Tracheal epithelial cell (primary cell): Measurements from ENCODE around the gene LARGE1. TPM values are rescaled to one million over a fixed set of nuclear protein-coding genes. Genes with fewer than 3 reads are reported as not detected.

Source experiments
- total RNA-seq: library from RNA; depleted of rRNA; stranded (reverse); fragments of >200 nt; gene quantifications from 2 replicates; pipeline ENCODE4 v1.2.1, GENCODE V29; 2014

LARGE1 gene
- total RNA-seq: 4.3 and 7.5 TPM in 2 replicates

GRCh38 chr22:33920197-33920540, at the start of gene LARGE1:
LARGE1 (minus strand) TSS chr22:33920476.

